Activated naive CD4-positive, alpha-beta T cell (primary cell): ENCODE data around the gene MARCHF3.
"Not testable (repeated sequence)": the region's sequence is repeated elsewhere in the genome, so short reads cannot be mapped to it uniquely, and the experiment has no call there.

Source experiments
- DNase-seq, 4 experiments: peaks; one replicate each; lab custom pipeline; 2025; lab: John Stamatoyannopoulos, UW

Gene MARCHF3

GRCh38 chr5:126953640-126954039 is 76.7 kb downstream of the MARCHF3 start:
- no peak for DNase-seq

DNA sequence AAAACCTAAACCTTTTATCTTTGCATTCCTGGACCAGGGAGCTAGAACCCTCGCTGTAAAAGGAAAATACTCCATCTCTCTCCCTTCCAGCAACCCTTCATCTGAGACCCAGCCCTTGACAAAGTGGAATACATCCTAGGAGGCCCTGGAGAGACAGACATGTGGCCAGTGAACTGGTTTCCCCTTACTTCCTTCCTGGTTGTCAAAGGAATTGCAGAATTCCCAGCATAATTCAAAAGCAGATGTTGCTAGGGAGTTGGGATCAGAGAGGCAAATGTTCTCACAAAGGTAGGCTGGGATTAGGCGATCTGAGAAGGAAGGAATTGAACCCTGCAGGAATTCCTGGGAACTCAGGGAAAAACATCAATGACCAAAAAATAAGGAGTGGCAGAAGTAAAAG is 80.9 kb downstream of the MARCHF3 start:
- DNase-seq = no peak

DNA sequence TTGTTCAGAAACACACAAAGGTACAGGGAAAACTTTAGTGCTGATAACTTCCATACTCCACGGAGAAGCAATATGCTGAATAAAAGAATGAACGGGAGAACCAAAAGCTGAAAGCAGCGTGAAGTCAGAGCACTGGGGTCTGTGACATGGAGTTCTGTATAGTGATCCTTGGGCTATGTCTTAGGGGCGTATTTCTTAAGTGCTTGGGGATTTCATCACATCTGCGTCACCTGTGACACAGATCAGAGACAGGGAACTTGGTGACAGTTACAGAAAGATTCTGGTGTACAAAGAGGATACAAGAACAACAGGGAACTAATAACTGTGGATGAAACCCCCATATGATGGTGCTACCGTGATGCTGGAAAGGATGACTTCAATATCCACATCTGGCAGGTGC is 81.9 kb downstream of the MARCHF3 start:
- no peak for DNase-seq

GRCh38 chr5:126948011-126948355 is 82.4 kb downstream of the MARCHF3 start:
- no peak for DNase-seq

DNA sequence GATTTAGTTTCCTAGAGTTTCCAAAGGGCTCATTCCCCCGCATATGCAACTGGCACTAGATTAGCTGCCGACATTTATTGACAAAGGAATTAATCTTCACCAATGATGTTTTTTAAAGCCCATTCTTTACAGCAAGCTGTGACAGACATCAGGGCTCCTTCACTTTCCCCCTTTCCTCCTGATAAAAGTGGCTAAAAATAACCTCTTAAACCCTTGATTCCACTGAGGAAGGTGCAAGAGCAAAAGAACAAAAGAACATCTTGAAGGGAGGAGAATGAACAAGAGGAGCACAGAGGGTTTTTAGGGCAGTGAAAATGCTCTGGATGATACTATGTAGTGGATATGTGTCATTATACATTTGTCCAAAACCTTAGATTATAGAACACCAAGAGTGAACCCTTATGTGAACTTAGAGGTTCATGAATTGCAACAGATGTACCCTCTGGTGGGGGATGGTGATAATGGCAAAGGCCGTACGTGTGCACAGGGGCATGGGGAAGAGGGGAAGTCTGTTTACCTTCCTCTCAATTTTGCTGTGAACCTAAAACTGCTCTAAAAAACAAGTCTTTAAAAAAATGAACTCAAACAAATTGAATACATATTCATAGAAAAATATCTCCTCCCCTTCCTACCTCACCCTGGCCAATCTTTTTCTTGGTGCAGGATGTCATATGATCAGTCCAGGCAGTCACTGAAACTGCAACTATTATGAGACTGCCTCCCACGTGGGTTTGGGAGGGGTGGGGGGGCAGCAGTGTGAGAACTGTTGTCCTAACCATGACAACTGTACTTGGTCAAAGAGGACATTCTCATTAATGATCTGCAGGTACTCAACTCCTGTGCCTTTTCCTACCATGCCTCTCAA is 83.0 kb downstream of the MARCHF3 start:
- DNase-seq = no peak

DNA sequence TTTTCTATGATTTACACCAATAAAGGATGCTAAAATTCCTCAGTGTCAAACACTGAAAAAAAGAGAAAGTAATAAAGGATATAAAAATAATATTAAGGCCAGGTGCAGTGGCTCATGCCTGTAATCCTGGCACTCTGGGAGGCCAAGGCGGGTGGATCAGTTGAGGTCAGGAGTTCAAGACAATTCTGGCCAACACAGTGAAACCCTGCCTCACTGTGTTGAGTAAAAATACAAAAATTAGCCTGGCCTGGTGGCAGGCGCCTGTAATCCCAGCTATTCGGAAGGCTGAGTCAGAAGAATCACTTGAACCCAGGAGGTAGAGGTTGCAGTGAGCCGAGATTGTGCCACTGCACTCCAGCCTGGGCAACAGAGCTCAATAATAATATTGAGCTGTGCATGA is 87.5 kb downstream of the MARCHF3 start:
- not testable (repeated sequence) for DNase-seq

DNA sequence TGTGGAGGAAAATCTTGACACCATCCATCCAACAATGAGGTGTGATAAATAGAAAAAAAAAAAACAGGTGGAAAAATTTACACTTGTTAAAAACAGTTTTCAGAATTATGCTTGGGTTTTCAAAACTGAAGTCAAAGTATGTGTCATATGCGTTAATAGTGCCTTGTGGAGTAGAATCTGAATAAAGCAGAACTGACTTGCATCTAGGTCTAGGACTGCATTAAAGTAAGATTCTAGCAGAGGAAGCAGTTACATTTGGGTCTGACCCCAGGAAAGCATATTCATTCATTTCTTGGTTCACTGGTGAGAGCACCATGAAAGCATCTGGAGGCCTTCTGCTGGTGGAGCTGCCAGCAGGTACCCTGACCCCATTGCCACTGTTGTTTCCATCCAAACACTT is 89.0 kb downstream of the MARCHF3 start:
- no peak for DNase-seq

- no peak for DNase-seq
Observed at GRCh38 chr5:126939887-126940286, 90.5 kb downstream of the MARCHF3 start.

- DNase-seq = no peak
Observed at GRCh38 chr5:126938466-126938865, 91.9 kb downstream of the MARCHF3 start.

DNA sequence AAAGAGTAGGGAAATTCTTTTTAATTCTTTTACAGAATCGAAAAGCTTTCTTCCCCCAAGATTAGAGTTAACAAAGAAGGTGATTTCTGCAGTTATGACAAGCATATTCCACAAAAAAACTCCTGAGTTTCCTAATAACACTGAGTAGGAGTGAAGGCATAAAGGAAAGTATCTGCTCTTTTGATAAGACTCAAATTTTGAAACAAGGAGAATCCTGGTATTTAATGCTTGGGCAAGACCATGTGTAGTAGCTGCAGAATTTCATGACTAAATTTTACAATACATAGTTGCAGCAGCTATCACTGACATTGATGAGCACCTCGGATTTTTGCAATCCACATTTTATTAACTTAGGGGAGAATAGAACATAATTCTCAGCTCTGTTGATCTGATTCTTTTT is 92.6 kb downstream of the MARCHF3 start:
- no peak for DNase-seq

DNA sequence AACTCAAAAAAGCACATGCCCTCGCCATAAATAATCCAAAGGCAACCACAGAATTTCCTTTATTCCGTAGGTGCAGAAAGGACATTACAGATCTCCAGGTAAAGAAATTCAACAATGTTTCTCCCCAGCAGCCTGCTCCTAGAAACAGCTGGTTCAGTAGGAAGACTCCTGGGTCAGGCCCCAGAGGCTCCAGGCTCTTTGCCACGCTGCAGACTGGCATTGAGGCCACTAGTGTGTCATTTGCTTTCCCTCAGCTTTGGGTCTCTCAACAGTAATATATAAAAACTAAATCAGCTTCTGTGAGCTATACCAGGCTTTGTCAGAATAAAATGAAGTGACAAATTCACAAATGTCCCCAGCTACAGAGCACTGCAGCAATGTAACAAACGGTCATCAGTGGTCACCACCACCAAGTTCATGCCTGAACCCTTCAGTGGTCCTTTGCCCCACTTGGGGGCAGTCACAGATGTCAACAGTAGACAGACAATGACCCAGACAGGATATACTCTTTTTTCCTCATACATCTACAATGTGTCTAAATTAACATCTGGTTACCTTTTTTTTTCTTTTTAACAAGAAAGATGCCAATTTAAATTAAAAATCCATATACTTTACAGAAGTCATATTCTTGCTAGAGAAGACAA is 93.5 kb downstream of the MARCHF3 start:
- no peak for DNase-seq

GRCh38 chr5:126931963-126932660 is 98.2 kb downstream of the MARCHF3 start:
- DNase-seq = no peak

- DNase-seq = no peak
Observed at GRCh38 chr5:126928041-126928440, 102.3 kb downstream of the MARCHF3 start.

- DNase-seq = no peak
Observed at GRCh38 chr5:126927429-126927828, 102.9 kb downstream of the MARCHF3 start.

- no peak for DNase-seq
Observed at GRCh38 chr5:126926187-126926586, 104.2 kb downstream of the MARCHF3 start.

- no peak for DNase-seq
Observed at GRCh38 chr5:126925482-126925881, 104.9 kb downstream of the MARCHF3 start.

- no peak for DNase-seq
Observed at GRCh38 chr5:126924331-126925033, 105.9 kb downstream of the MARCHF3 start.

DNA sequence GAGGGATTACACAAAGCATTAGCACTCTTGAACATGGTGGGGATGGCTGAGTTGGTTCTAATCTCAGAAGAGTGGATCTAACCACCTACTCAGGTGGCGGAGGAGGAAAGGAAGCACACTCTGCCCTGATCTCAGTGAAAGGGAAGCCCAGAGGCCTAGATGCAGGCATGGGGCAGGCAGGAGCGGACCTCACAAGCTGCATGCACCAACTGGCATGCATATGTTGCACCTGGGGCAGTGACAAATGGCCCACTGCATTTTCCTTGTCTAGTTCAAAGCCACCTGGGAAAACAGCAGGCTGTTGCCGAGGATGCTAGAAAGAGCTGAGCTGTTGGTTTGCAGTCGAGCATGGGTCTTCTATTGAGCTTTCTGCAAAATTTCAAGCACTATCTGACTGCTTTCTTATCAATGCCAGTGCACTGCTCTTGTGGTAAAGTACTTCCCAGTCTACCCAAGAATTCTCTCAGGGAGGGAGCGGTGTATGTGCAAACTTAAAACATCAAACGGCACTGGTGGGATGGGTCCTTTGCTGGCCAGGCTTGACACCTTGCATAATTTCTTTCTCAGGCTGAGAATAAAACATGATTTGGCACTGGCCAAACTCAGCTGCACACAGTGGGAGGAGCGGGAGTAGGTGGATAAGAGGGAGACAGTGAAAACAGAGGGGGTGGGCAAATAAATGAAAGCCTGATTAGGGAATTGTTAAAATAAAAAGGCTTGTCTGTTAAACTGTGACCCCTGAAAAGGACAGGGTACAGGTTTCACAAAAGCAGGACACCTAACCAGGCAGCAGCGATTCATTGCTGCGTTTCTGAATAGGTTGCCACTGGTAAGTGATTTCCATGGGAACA is 108.9 kb downstream of the MARCHF3 start:
- no peak for DNase-seq

GRCh38 chr5:126920291-126920690 is 110.1 kb downstream of the MARCHF3 start:
- no peak for DNase-seq

DNA sequence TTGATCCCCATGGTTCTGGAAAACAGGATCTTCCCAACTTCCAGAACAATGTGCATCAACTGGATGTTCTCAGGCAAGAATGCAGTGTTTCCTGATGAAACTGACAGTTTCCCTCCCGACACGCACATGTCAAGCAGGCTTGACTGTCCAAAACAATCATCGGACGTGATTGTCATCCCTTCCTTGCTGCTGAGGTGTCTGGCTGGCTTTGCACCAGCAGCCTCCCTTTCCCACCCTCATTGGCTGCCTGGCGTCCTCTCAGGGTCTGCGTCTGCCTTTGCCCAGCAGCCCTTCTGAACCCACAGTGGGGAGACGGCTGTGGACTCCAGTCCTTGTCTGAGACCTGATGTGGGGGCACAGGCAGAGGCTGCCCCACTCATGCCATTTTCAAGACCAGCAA is 110.8 kb downstream of the MARCHF3 start:
- no peak for DNase-seq

DNA sequence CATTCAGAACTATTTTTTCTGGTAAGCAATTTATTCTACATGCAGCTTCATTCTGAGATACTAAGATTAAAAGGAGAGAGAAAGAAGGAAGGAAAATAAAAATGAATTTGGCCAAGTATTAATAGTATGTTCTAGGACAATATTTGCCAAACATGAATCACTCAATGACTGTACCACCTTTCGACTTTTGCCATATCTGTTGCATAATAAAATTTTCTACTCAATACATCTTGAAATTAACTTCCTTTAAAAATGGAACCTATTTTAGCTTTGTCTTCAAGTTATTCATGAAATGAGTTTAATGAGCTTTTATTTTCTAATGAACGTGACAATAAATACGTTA is 111.8 kb downstream of the MARCHF3 start:
- DNase-seq = no peak
